Stimulated activated CD8-positive, alpha-beta memory T cell treated with anti-CD3 and anti-CD28 coated beads, Interleukin-15, amount 100 ng/mL, for 1 hour (primary cell): ENCODE measurements around the gene HERPUD2.
"Not testable (repeated sequence)": the region's sequence is repeated elsewhere in the genome, so short reads cannot be mapped to it uniquely, and the experiment has no call there.

Source experiments
- DNase-seq: peaks from one replicate; pipeline ENCODE4 v3.0.0-alpha.2; 2020; ENCODE audit warnings: low read depth

HERPUD2 gene

DNA sequence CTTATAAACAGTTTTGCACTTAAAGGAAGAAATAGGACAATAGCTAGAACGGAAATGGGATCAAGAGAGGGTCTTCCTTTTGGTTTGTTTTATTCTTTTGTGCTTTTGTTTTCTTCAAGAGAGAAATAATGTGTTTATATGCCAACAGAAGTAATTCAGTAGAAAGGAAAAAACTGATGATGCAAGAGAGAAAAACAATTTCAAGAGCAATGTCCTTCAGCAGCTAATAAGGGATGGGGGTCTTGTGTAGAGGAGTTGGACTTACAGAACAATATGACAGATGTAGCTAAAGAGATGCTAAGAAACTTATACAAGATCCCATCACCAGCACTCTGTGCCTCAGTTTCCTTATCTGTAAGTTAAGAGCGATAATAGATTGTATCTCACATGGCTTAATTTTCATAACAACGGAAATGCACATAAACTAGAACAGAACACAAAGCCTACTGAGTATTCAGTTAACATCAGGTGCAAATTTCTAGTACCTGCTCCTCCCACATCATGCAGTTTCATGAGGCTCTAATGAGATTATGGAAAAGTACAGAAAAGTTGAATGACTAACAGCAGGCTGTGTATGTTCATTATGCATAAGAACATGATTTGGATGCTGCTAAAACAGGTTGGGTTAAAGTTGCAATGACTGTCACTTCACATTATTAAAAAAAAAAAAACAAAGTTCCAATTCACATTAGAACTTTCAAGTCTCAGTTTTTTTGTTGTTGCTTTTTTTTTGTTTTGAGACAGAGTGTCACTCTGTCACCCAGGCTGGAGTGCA, 17.2 kb downstream of the HERPUD2 start:
- no peak for DNase-seq

DNA sequence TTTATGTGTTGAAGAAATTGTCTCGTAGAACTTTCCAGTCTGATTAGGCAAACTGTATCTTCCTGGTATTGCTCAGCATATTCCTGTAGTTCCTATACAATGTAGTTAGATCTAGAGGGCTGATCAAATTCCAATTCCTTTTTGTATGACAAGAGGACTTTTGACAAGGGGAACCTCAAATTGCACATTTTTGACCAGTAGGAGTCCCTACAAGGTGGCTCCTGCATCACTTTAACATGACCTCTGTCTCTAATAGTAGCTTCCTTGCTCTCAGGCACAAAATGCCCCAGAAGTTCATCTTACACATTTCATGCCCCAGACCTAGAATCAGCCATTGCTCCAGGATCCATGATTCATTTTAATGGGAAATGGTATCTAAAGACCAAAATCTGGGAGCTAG, 18.7 kb downstream of the HERPUD2 start:
- DNase-seq, result no peak

DNA sequence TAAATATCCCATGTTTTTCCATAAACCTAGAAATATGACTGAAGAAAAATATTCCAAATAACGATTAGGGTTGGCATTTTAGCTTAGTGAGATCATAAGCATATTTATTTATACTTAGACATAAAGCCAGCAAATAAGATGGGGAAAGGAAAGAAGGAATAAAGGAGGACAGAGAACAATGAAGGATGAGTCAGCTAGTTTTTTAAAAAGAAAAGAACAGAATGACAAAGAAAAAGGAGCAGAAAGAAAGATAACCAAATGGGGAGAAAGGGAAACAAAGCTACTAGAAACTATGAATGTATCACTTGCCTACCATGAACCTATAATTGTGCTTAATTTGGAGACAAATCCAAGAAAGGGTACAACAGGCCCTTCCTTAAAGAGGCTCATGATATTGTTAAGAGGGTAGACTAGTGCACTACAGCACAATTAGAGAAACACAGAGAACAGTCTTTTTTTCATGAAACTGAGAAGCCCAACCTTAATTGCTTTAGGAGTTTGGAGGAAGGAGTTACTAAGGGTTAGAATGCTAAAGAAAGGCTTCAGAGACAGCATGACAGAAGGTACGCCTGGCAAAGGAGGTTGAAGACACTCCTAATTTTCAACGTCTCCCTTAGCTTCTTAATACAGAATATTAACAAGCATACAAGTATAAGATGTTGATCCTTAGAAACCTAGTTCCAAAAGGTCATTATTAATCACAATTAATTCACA, 23.9 kb downstream of the HERPUD2 start:
- no peak for DNase-seq

DNA sequence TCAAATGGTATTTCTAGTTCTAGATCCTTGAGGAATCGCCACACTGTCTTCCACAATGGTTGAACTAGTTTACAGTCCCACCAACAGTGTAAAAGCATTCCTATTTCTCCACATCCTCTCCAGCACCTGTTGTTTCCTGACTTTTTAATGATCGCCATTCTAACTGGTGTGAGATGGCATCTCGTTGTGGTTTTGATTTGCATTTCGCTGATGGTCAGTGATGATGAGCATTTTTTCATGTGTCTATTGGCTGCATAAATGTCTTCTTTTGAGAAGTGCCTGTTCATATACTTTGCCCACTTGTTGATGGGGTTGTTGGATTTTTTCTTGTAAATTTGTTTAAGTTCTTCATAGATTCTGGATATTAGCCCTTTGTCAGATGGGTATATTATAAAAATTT, 34.5 kb downstream of the HERPUD2 start:
- DNase-seq, result not testable (repeated sequence)

DNA sequence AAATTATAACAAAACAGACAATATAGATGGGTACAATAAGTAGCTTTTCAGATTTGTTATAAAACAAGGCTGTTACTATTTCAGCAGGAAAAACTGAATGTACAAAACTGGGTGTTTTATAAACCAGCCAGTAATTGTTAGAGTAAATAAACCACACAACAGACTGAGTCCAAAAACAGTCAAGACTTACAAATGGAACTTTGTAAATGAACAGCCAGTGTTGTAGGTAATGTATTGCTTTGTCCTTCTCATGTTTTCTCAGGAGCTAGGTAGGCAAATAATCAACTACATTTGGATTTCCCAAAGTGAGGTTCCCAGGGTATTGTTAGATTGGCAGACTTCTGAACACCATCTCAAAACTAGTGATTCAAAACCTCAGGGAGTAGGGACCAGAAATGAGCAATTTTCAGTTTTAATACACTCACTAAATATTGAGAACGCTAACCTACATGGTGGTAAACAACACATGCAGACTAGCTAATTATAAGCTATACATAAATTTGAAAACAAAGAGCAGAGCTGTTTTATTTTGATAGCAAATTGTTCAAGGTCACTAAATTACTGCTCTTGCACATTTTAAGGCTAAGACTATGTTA, 36.2 kb downstream of the HERPUD2 start:
- no peak for DNase-seq

DNA sequence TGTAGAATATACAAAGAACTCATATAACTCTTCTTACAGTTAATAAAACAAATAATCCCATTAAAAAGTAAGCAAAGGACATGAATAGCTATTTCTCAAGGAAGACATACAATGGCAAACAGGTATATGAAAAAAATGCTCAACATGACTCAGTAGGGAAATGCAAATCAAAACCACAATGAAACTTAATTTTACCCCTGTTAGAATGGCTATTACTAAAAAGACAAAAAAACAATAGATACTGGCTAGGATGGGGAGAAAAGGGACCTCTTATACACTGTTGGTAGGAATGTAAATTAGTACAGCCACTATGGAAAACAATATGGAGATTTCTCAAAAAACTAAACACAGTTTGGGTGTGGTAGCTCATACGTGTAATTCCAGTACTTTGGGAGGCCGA, 37.8 kb downstream of the HERPUD2 start:
- no peak for DNase-seq

DNA sequence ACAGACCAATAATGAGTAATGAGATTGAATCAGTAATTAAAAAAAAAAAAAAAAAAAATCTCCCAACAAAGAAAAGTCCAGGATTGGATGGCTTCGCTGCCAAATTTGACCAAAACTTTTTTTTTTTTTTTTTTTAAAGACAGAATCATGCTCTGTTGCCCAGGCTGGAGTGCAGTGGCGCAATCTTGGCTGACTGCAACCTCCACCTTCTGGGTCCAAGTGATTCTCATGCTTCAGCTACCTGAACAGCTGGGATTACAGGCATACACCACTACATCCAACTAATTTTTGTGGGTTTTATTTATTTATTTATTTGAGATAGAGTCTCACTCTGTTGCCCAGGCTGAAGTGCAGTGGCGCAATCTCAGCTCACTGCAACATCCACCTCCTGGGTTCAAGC, 40.4 kb downstream of the HERPUD2 start:
- not testable (repeated sequence) for DNase-seq

DNA sequence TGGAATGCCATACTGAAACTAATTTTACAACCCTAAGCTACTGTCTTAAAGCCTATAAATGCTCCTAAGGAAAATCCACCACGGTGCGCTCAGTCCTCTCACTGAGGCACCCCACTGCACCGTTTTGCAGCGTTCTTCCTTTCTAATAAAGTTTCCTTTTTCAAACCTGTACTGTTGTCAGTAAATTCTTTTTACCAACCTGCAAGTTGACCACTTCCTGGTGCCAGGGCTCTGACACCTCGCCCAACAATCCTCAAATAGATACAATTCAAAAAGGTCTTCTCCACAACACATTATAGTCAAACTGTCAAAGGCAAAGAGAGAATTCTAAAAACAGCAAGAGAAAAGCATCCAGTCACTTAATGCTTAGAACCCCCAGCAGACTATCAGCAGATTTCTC, 42.8 kb downstream of the HERPUD2 start:
- no peak for DNase-seq

DNA sequence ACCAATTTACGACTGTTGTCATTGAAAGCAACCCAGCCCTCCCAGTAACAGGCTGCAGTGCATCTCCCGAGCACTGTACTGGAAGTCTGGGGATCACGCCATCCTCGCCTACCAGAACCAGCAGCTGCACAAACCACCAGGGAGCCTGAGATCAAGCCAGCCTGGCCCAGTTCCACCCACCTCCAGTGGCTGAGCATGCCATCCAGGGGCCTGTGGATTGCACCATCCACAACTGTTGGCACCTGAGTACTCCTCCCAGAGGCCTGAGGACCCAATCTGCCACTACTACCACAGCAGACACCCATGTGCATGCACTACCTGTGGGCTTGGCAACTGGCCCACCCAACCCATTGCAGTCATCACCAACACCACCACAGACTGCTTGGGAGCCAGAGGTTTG, 44.2 kb downstream of the HERPUD2 start:
- DNase-seq, result no peak

DNA sequence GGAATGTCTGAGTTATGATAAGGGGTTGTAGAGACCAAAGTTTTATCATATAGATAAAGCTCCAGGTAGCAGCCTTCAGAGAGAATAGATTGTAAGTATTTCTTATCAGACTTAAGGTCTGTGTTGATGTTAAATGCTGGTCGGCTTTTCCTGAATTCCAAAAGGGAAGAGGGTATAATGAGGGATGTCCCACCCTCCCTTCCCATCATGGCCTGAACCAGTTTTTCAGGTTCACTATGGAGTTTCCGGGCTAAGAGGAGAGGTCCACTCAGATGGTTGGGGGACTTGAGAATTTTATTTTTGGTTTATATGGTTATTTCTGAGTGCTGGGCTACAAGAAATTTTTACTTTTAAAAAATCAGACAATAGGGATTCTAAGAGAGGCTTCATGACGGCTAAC, 45.2 kb downstream of the HERPUD2 start:
- no peak for DNase-seq

DNA sequence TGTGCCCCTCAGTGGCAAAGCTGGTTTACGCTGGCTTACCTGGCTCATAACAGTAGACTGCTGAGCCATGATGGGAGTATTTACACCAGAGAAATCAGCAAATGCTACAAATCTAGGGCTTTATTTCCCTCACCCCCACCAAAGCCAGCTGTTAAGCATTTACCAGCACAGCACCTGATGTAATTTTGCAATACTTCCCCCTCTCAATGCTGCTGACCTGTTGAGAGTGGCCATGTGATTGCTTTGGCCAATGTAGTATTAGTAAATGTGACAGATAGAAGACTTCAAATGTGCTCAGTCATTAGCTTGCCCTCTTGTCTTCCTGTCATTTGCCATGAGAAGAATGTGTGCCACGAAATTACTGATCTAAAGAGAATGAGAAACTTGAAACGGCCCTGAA, 46.6 kb downstream of the HERPUD2 start:
- no peak for DNase-seq

DNA sequence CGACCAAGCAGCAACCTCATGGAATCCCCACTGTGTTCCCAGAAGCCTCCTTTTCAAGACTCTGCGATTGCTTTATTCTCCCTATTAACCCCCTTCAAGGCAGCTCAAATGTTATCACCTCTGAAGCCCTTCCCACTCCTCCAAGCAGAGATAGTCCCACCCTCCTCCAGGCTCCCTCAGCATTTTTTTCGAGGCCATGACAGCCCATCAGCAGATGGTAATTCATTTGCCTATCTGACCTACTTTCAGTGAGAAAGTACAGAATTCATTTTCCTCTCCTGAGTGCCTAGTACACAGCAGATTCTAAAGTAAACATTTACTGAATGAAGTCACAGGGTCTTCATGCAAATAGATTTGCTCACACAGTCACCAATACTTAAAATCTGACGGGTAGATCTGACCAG, 47.8 kb downstream of the HERPUD2 start:
- DNase-seq, result no peak

DNA sequence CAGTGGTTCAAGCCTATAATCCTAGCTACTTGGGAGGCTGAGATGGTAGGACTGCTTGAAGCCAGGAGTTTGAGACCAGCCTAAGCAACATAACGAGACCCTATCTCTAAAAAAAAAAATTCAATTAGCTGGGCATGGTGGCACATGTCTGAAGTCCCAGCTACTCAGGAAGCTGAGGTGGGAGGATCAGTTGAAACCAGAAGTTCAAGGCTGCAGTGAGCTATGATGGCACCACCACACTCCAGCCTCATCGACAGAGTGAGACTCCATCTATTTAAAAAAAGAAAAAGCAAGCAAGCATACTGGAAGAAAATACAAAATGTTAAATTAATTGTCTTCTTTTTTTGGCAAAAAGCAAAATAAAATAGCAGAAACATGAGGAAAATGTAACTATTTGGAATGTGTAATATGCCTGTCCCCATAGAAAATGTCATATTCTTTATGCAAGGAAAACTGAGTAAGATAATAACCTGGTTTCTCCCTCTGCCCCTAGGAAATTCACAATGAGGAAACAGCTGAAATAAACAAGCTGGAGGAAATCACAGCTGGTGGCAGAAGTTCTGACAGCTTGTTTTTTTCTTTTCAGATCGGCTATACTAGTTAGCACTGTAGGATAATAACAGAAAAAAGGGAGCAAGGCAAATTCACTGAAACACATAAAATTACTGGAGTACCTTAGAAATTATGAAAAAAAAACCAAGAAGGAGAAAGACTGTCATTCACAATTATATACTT, 48.5 kb downstream of the HERPUD2 start:
- DNase-seq, result no peak

DNA sequence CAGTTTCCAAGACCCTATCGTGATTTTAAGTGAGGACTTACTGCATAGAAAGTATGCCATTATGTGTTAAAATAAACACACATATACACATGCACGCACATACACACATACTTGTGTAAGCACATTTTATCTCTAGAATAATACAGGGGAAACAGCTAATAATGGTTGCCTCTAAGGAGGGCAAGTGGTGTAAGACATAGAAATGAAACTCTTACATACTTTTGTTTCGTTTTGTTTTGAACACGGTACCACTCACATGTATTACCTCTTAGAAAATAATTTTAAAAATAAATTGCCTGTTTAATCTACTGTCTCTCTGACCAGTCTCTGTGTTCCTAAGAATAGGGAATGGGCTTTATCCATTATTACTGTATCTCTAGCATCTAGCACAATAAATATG, 49.2 kb downstream of the HERPUD2 start:
- no peak for DNase-seq

DNA sequence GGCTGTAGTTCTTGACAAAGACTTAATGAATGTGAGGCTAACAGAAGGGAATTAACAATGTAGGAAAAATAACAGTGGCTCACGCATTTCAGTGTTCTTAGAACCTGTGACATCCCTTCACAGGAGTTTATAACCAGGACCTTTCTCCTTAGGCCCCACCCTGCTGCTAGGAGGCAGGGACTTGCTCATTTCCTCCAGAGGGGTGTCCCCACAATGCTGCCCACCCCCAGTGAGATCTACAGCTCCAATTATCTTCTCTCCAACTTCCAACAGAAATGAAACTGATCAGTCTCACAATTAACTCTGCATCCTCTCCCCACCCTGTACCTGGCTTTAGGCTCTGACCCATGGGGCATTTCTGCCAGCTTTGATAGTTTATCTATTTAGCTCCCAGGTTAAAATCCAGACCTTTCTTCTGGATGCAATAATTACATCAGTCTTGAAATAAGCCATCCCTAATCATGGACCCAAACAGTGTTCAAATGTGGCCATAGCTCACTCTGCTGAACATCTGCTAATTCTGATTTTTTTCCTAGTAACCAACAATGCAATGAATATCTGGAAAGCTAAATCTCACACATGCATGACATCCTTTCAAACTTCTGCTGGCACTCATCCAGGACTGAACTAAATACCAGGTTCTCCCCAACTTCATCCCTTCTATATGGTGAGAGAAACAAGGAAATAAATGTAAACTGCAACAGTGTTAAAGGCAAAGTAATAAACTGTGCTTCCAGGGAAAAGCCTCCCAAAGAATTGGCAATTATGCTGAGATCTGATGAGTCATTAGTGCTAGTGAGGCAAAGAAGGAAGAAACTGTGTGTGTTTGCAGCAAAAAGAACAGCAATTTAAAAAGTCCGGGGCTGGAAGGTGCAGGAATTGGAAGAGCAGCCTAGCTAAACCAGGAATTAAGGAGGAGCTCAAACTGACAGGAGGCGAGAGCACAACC, 64.6 kb downstream of the HERPUD2 start:
- DNase-seq, result no peak

DNA sequence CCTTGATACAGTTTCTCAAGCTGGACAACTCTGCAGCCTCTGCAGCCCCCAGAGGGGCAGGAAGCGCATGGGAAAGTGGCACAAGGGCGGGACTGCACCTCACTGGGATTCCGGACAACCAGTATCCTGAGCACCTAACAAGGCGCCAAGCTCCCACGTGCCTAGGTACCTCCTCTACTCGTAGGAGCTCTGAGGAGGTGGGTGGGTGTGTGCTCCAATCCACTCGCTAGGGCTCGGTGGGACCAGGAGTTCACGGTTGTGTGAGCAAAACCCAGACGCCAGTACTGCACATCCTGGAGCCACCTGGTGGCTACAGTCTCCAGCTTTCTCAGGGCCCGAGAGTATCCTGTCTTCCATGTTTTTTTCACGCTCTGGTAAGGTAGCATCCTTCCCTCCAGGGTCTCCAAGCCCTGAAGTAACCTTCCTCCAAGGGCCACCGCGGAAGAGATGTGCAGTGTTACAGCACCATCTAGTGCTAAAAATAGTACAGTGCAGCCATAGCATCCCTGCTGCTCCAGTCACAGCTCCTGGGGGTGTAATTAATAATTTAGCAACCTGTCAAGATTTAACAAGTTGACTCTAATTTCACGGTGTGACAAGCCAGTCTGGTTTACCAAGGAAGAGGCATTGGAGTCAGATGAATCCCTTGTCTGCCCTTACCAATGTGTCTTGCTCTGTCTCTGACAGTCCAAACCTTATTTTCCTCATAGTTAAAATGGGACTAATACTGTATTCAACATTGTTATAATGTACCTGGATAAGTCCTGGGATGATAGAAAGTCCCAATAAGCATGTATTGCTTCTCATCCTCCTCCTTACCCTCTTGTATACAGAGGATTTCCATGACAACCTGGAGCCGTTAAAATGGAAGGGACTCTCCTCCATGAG, 70.4 kb downstream of the HERPUD2 start:
- DNase-seq, result peak; percentile 3

DNA sequence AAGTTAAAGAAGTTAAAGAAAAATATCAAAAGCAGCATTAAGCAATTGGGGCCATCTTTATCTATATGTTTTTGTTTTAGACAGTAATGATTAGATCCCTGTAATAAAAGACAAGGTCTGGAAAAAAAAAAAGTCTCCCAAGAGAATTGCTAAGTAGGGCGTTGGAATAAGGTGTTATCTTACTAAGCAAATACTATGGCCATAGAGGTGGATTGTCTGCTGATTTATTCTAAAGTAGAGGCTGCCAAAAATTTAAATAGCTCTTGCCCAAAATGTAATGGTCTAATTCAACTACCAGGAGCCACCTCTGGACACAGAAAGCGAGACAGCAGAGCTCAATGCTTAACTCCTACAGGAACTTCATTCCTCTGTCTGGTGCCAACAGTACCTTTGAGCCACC, 71.6 kb downstream of the HERPUD2 start:
- DNase-seq, result no peak

DNA sequence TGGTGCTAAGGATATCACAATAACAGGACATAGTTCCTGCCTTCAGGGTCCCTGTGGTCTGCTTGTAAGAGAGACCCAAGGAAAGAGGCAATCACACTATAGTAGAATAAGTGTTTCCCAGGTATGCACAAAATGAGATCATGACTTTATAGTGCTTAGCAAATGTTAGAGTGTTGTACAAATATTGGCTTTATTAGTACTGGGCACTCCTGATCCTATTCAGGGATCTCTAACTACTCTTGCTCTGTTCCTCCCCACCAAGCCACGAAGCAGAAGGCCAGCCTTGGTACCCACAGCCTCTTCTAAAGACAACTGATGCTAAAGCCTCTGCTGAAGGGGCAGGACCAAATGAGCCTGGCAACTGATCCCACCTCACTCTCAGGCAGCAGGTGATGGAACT, 75.1 kb downstream of the HERPUD2 start:
- no peak for DNase-seq

DNA sequence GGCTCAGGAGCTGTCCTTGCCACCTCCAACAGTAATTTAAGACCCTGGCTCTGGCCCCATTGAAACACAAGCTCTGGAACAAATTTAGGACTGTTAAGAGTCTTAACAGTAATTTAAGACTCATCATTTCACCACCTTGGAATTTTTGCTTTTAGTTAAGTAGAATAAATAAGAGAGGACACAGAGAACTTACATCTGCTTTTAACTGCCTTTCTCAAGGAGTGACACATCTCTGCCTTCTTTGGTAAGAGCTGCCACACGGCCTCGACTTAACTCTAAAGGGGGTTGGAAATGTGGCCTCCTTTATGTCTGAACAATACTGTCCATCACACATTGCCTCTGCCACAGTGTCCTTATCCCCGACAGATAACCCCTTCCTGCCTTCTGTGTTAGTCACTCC, 77.9 kb downstream of the HERPUD2 start:
- no peak for DNase-seq

DNA sequence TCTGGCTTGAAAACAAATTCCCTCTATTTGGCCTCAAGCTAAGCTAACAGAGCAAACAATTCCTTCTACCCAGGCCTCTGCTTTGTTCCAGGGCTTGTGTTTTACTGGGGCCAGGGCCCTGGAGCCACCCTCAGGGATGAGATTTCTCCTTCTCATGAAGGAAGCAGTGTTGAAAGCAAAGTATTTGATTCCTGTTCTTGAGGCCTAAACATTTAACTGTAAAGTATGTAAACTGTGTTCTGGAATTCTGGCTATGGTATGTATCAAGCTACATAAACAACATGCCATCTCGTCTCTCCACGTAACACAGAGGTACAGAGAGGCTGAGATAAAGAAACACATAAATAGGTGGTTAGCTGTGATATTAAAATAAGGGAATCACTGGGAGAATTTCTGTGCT, 81.8 kb downstream of the HERPUD2 start:
- no peak for DNase-seq

DNA sequence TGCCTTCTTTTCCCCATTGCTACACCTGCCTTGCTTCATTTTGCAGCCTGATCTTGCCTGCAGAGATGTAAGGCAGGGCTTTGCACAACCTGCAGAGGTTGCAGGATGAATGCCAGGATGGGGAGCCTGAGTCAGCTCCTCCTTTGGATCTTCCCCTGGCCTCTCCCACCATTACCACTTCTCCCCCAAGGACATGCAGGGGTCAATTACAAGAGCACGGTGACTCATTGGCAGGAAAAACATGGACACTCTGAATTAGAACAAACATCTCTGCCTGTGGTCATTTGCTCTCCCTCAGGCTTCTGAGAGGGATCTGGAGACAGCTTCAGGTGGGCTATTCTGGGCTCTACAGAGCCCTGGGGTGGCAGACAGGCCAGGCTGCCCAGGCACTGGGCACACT, 89.2 kb downstream of the HERPUD2 start:
- DNase-seq, result no peak
